Measurements from ENCODE around the gene TPSB2.

DNA sequence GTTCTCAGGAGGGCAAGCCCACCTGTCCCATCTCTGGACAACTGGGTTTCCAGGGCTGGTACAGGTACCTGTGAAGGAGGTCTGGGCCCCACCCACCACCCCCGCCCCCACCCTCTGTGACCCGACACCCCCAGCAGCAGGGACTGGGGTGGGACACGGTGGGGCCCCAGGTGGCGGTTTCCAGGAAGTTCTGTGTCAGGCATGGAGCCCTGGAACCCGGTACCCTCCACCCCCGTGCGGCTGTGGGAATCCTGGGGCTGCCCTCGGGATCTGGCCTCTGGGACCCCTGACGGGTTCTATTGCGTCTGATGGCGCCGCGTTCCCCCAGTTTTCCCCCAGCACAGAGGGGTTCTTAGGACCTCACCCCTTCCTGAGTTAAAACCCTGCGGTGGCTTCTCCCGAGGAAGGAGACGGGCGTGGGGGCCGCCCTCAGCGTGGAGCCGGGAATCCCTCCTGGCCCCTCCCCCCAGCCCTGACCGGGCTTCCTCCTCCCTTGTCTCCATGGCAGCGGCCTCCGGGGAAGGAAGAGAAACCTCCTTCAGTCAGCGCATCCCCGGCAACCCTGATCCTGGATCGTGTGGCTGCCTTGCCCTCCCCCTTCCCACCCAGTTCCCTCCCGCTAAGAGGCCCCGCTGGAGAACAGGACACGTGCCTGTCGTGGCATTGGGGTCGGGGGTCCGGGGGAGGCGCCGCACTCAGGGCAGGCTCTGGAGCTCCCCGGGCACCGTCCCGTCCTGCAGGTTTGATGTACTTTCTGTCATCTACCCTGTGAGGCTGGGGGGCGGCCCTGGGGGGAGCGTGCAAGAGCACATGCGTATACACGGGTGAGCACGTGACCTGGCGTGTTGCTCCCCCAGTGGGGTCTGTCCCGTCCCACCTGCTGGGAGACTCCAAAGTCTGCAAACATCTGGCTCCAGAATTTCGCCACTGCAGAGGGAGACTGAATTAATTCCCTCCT lies 46.8 kb downstream of the TPSB2 start:
- TF ChIP-seq NR2C2 (CRISPR knock-in tag; IDR thresholded peaks at IDR 0.05) (no peak), CTCF (IDR thresholded peaks at IDR 0.05) (no peak), IRF2 (CRISPR knock-in tag; IDR thresholded peaks at IDR 0.05; ENCODE audit: borderline replicate concordance, low read depth) (no peak), ZNF138 (CRISPR knock-in tag; conservative IDR thresholded peaks at IDR 0.05) (no peak), ESRRA (CRISPR knock-in tag; IDR thresholded peaks at IDR 0.05; ENCODE audit: borderline replicate concordance) (no peak), SMAD4 (CRISPR knock-in tag; IDR thresholded peaks at IDR 0.05) (no peak)
